IPS DF 4.7 (cell line): ENCODE data around the gene YOD1.

Experiments
- DNase-seq: peaks from one replicate; pipeline ENCODE4 v3.0.0-alpha.2; 2013; ENCODE audit warnings: low spot score; ENCODE audit errors: extremely low read depth

The YOD1 gene

DNA sequence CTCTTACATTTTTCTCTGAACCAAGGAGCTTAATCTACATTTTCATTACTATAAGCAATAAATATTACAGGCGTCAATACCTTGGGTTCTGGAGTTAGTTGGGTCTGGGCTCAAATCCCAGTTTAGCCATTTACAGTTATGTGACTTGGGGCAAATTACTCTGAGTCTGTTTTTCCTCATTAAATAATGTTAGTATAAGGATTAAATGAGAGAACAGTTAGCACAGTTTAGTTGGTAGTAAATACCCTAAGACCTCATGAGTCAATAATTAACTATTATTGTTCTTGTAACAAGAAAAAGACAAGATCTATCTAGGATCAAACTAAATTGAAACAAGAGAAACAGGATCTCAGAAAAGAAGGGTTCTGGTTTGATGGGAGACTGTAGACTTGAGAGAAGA lies 23.1 kb downstream of the YOD1 start:
- DNase-seq: no peak

DNA sequence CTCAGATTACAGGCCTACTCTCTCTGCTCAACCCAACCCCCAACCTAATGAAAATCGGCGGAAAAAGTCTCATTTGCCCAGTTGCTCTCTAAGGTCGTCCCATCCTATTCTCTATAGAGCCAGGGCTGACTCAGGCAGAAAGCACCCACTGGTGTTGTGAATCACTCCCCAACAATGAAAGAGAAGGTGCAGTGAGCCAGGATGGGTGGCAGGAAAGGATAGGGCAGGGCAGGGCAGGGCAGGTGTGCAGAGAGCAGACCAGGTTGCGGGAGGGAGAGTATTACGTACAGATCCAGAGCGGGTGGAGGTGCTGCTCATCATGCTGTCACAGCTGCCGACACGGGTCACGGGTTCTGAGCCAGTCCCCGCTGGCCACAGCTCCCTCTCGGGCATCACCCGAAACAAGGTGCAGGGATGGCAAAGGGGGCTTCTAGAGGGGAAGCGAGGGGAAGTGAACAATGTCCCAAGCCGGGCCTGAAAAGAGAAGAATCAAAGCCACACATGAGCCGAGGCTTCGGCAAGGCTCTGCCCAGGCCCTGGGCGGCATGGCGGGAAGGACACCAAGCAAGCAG lies 23.7 kb downstream of the YOD1 start:
- DNase-seq: no peak

DNA sequence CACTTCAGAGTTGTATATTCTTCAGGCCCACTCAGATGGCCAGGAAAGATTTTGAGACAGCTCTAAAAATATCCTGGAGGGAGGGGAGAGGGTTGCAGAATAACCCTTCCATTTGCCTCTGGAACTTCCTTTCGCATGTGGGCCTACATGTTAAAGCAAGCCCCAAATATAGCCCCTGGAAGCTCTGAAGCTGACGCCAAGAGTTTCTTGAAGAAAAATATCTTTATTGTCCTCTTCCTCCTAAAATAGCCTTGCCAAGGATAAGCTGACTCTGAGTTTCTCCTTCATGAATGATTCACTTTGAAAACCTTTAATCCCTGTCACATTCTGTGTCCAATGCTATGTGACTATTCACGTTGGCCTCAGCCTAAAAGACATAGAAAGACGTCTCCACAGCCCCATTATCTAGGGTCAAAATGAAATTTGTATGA lies 24.9 kb downstream of the YOD1 start:
- DNase-seq: no peak

DNA sequence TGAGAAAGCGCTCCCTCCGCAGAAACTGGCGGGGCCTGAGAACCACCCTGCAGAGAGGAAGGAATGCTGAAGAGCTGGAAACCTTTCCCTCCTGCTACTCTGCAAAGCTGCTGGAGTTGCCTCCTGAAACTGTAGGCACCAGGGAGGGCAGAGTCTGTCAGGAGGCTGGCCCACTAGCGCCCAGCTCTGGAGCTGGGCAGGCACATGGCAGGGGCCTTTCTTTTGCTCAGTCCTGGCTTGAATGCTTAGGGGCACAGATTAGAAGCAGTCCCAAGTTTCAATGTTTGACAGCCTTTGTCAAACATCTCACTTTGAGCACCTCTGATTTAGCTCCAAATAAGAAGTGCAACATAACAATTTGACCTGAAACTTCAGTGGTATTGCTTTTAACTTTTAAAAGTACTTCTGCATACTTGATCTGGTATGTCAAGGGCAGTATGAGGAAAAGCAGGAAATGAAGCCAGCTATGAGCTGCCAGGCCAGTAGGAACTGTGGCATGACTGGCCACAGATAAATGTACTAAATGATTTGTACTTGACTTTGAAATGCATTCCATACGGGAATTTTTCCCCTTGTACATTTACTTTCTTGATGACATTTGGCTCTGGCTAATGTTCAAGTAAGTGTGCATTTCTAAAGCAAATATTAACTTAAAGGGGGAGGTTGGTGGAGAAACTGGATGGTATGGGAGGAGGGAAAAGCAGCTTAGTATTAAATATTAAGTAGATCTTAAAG lies 25.7 kb downstream of the YOD1 start:
- no peak for DNase-seq

DNA sequence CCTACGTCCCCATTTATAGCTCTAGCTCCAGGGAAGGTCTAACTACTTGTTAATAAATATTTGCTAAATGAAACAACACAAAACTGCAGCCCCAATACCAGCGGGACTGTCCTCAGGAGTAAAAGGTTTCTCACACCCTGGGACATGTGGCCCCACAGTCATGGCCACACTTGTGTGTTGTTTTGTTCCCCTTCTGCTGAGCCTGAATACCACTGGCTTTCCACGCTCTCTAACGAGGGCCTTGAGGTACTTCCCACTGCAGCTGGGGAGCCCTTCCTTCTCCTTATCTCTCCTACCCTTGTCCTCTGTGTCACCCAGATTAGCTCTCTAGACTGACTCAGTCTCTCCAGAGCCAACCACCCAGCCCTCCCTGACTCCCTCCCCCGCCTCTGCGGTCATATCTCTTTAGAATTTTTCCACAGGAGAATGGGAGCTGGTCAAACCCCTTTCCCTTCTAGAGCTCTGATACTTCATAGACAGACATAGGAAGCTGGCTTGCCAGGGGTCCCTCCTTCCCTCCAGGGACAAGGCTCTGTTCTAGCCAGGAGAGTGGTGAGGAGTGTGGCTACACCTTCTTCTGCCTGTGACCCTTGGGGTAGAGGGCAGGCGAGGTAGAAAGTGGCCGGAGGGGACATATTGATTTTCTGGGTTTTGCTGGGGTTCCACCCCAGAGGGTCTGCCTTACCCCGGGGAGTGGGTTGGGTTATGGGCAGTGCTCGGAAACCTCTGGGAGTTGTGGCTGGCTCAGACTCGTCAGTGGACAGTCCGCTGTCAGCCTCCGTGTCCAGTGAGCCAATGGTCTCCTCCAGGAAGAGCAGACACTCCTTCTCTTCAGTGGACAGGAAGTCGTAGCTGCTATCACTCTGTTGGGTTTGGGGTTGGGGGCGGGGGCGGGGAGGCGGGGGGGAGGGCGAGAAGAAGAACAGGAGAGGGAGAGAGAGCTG lies 26.5 kb downstream of the YOD1 start:
- no peak for DNase-seq

DNA sequence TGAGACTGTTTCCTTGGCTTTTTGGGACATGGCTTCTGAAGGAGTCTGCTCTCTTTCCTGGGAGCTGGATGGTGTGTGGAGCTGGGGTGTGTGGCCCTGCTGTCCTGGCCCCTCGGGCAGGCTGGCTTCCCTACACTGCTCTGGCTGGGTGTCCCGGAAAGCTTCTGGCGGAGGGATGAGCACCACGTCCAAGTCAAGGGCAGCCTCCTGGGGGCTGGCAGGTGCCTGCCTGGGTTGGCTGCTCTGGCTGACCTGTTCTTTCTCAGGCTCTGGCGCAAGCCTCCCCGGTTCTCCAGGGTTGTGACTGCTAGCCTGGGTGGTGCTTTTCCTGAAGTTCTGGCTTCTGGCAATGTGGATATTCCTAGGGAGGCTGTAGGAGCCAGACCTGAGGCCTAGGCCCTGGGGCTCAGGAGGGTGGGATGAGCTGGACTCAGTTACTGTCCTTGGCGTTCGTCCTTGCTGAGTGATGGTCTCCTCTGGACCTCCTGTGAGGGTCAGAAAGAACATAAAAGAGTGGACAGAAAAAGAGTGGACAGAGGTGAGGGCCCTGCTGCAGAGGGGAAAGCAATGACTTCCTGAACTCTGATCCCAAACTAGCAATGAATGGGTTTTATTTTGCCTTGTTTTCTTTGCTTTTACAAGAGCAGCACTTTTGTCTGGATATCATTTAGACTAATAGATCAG lies 27.9 kb downstream of the YOD1 start:
- DNase-seq: no peak

DNA sequence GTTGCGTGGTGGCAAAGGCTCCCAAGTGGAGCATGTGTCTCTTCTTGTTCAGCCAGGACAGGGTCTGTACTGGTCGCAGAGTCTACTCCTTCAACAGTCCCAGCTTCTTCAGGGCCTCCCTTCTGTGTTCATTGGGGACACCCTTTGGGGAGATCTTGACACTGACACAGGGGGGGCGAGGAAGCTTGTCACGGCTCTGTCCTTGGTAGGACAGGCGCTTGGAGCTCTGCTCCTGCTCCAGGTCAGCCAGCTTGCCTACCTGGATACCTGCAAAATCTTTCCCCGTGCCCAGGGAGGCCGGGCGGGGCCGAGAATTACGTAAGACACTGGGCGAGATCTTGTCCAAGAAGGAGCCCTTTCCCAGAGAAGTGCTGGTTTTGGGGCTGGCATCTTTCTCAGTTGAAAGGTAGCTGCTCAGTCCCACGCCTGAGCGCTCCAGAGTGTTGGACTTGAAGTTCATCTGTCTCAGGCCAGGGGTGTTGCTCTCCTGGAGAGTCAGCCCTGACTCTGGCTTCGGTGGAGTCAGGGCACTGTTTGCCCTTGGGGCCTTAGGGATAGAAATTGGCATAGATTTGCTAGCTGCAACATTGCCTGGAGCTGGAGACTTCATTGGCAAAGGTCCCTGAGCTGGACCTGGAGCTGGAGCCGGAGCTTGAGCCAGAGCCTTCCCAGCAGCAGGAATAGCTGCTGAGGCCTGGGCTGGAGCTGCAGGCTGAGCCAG lies 29.0 kb downstream of the YOD1 start:
- no peak for DNase-seq

DNA sequence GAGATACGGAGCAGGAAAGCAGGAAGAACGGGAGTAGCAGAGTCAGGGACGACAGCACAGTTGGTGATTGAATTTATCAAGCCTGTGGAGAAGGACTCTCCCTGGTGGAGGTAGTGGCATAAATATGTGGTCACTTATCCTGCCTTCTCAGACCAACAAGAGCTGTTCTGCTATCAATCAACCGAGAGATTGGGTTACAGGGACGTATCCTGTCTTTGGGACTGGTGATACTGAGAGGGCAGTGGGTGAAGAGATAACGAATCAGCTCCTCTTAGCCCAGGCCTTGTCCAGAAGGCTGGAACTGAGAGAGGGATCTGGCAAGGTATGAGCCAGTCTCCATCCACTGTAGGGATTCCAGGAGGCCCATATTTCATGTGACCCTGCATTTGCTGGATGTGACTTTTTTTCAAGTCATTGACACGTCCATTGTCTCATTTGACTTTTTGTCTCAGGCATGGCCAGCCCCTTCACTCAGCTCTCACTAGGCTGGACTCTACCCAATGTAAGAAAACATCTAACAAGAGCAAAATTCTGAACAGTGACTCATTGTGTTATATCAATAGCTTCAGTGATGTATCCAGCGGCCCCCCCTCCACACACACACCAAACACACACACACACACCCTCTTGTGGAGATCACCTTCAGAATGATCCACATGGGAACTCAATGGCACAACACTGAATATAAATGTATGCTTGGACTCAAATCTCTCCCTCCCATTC lies 29.7 kb downstream of the YOD1 start:
- DNase-seq: no peak

DNA sequence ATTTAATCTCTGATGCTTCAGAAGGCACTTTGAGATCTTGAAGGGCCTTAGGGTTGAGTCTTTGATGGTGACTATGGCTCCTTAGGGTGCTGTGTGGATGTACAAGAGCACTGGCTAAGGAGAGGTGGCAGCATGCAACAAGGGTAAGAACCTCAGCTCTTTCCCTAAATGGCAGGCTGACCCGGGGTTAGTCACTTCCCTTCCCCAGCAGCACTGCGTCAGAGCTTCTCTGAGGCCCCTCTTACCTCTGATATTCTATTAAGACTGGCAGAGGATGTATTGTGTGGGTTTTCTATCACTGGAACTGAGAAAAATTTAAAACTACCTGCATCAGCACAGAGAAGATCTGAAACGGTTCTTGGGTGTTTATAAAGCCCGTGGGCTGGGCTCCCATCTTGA lies 30.3 kb downstream of the YOD1 start:
- DNase-seq: no peak

DNA sequence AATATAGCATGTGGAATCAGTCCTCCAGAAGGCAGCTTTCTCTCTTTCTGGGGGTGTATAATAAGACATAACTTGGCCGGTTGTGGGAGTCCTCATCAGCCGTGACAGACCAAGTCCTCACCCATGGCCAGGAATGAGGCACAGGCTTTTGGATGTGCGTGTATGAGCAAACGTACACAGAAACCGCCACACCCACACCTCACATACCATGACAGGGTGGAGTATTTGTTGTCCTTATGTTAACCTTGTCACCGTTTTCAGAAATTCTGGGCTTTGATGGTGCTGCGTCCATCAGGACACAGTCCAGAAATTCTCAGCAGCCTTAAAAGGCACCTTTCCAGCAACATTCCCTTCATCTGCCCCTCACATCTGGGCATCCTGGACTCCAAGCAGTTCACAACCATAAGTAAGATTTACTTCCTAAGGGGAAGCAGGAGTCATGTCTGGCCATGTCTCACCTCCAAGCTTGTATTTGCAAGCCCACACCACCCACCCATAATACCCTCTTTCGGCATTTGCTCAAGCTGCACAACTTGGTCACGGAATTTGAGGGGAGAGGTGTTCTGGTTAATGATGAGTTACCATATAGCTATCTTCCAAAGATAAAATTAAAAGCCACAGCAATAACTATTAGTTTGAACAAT lies 30.8 kb downstream of the YOD1 start:
- no peak for DNase-seq

DNA sequence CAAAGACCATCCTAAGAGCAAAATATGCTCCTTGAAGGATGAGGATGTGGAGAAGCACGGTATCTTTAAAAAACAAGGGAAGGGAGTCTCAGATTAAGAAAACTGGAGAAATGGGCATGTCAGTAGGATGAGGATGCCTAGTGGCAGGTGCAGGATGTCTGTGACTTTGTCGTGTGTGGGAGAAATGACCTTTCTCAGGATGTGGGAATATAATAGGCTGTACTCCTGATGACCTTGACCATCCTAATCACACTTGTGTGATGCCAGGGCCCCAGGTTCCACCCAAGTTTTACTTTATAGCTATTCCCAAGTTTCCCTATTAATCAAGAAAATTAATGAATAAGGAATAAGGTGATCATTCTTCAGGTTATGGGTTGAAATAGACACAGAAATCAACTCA lies 31.3 kb downstream of the YOD1 start:
- no peak for DNase-seq

DNA sequence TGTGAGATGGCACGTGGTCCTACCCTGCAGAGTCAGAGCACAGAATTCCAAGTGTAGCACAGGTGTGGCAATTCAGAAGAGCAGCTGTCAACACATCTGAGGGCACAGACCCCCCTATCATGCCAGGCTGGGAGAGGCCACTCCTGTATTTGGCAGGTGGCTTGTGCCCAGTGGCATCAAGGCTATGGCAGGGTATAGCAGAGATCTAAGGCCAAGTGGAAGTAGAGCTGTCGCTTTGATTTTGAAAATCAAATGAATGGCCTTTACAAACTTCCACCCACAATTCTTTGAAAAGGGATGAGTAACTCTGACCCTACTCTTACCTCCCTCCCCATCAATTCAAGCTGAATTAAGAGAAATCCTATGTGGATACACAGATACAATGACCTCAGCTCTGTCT lies 31.8 kb downstream of the YOD1 start:
- DNase-seq: no peak

DNA sequence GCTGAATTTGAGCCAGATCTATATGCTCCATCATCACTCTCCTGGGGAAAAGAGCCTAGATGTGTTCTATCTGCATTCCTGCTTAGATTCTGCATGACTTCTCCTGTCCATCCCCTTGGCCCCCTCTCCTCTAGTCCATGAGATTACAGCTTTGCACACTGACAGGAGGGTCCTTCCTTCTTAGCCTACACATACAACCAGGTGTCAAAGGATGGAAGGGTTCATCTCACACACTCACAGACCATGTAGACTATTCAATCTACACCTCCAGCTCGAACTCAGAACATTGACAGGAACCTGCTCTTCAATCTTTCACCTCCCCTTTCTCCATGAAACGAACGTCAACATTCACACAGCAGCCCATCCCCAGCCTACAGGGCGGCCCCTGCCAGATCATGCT lies 32.3 kb downstream of the YOD1 start:
- no peak for DNase-seq

DNA sequence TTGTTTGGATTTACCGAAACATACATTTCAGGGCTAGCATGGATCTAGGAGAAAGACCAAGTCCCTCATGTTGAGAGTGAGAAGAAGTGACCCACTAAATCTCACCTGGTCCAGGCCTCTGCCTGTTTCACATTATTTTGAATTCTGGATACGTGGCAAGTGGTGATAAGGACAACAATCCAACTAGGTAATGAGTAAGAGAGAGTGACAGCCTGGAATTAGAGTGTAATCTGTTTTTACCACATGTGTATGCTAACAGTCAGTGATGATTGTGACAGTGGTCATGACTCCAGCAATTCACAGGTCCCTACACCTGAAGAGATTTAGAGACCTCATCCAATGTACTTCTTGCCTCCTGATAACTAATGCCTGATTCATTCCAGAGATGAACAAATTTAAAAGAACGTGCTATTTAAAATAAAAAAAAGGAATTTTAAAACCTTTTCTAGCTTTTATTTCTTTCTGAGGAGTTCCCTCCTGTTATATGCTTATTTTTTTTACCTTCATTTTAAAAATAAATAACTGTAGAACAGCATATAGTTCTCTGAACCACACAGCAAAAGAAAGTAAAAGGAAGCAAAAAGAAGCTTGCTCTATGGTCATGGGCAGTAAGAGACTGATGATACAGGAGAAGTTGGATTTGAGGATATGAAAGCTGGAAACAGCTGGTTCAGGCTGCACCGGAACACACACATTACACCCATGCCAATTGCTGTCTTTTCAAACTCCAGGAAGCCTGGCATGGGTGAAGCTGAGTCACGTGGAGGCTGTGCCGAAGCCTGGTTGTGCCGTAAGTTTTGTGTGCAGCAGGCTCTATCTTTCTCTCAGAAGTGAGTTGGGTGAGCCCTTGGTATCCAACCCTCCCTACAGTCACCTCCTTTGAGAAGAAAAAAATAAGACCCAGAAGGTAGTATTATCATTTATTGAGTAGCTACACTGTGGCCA lies 33.1 kb downstream of the YOD1 start:
- DNase-seq: no peak

DNA sequence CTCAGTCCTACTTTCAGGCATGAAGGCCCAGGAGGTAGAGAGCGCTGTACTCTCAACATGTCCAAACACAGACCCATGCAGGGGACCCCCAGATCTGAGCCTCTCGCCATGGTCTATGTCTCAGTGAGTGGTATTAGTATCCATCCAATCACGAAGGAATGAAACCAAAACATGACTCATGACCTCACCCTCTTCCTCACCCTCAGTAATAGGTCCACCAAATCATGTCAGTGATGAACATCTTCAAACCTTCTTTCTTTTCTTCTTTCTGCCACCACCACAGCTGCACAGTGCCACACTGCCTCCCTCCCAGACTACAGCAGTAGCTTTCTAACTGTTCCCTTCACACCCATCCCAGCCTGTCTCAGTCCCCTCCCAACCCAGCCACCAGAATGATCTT lies 35.2 kb downstream of the YOD1 start:
- no peak for DNase-seq

DNA sequence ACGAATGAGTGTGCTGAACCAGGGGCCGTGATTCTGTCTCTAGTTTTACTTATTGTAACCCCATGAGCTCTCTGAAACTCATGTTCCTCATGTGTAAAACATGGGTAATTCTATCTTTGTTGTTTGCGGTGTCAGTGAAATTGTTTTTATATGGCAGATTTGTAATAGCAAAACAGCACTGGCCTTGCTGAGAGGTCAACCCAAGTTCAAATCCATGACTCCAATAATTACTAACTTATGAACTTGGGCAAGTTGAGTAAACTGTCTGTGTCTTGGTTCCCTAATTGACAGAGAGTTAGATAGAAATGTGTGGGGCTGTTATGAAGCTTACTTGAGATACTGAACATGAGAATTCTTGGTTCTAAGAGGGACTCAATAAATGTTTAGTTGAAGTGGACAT lies 36.3 kb downstream of the YOD1 start:
- DNase-seq: no peak

DNA sequence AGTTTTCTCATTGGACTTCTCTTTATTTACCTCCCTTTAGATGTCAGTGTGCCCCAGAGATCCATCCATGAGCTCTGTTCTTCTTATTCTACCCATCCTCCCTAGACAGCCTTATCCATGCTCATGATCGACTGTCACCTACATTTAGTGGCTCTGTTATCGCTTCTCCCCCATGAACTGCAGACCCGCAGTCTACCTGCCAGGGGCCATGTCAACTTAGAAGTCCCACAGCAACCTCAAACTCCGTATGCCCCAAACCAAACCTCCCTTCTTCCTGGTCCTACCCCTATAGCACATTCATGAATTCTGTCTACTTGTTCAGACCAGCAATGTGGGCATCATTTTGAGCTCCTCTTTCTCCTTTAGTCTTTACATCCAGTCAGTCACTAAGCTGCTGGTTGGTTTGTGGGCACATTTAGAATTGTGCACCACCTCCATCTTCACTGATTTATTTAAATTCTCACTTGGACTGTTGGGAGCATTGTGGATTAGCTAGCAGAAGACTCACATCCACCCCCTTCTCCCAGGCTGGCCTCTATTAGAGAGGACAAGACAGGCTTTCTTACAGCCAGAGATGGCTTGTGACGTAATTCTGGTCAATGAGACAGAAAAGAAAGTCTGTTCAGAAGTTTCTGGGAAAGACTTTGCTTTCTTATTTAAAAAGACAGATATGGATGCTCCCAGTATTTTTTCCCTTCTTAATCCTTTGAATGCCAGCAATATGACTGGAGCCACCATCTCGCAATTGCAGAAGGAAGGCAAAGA lies 37.5 kb downstream of the YOD1 start:
- no peak for DNase-seq

DNA sequence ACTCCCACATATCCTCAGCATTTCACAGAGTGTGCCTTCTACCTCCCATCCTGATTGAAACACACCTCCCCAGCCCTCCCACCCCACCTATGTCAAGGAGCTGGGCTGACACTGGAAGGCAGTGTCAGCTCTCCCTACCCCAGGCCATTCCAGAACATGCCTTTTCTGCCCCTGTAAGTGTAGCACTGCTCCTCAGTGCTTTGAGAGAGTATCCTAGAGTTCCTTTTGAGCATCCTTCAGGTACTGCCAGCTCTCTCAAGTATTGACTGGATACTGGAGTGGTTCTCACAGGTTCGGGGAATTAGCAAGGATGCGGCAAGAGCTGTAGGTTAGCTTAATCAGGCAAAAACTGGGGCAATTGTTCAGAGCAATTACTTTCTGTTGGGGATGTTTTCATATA lies 40.3 kb downstream of the YOD1 start:
- no peak for DNase-seq
